ENCODE results near the gene GPX4.

The GPX4 gene

DNA sequence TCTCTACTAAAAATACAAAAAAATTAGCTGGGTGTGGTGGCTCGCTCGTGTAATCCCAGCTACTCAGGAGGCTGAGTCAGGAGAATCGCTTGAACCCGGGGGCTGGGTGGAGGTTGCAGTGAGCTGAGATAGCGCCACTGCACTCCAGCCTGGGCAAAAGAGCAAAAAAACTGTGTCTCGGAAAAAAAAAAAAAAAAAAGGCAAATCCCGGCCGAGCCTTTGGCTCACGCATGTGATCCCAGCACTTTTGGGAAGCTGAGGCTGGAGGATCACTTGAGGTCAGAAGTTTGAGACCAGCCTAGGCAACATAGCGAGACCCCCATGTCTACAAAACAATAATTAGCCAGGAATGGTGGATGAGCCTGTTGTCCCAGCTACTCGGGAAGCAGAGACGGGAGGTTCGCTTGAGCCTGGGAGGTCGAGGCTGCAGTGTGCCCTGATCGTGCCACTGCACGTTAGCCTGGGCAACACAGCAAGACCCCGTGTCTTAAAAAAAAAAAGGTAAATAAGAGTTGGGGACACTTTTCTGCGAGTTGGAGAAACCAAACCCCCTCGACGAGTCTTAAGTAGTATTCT, 574 bp upstream of the GPX4 start:
- Mint-ChIP-seq H3K4me3 (peak overlapping the region; percentile 70), H3K27ac (peak overlapping the region; percentile 85), H3K27me3 (no peaks in the 10 kb centered on the region), H3K9me3 (no peaks in the 10 kb centered on the region), H3K36me3 (no peaks in the 10 kb centered on the region), H3K4me1 (peaks cover 40% of the 10 kb centered on the region)

DNA sequence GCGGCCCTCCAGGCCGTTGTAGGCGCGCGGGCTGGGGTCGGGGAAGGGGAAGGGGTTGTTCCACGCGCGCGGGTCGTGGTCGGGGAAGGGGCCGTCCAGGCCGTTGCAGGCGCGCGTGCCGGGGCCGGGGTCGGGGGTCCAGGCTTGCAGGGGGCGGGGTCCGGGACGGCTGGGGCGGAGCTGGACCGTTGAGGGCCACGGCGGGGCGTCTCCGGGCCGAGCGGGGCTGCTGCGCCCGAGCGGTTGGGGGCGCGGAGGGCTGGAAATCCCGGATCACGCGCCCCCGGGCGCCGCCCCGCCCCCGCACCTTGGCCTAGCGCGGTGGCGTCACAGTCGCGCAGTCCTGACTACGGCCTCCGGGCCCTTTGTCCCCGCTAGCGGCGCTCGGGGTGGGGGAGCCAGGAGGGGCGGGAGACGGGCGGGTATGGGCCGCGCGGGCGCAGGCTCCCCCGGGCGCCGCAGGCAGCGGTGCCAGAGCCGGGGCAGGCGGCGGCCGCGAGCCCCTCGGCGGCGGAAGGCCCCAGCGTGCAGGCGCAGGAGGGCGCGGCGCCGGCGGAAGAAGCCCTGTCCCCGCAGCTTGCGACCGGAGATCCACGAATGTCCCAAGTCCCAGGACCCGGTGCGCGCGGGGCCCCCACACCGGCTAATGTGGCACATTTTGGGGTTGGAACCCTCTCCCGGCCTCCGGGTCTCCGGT, 665 bp downstream of the GPX4 start:
- Mint-ChIP-seq H3K9me3 (no peaks in the 10 kb centered on the region), H3K36me3 (no peaks in the 10 kb centered on the region), H3K27me3 (no peaks in the 10 kb centered on the region), H3K4me3 (peak overlapping the region; percentile 79), H3K27ac (no peak overlapping the region), H3K4me1 (peaks cover 28% of the 10 kb centered on the region)

DNA sequence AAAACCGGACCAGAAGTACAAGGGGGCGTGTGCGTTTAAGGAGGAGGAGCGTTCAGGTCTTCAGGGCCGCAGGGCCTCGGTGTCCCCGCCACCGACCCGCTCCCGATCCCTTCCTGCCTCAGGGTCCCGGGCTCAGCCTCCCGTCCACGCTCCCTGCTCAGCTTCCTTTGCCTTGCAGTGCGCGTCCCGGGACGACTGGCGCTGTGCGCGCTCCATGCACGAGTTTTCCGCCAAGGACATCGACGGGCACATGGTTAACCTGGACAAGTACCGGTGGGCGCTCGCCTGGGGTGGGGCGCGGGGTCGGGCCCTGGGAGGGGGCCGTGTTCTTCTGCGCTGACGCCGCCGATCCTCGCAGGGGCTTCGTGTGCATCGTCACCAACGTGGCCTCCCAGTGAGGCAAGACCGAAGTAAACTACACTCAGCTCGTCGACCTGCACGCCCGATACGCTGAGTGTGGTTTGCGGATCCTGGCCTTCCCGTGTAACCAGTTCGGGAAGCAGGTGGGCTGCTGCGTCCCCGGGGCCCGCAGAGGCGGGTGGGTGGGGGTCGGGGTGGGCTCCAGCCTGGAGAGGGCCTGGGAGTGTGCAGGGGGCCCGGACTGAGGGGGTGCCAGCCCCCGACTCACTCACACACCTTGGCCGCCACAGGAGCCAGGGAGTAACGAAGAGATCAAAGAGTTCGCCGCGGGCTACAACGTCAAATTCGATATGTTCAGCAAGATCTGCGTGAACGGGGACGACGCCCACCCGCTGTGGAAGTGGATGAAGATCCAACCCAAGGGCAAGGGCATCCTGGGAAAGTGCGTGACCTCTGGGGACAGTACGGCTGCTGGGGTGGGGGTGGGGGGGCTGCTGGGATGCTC, 1.4 kb downstream of the GPX4 start:
- Mint-ChIP-seq H3K9me3 (no peaks in the 10 kb centered on the region), H3K36me3 (no peaks in the 10 kb centered on the region), H3K27ac (no peak overlapping the region), H3K4me3 (peak overlapping the region; percentile 79), H3K27me3 (no peaks in the 10 kb centered on the region), H3K4me1 (peaks cover 22% of the 10 kb centered on the region)

DNA sequence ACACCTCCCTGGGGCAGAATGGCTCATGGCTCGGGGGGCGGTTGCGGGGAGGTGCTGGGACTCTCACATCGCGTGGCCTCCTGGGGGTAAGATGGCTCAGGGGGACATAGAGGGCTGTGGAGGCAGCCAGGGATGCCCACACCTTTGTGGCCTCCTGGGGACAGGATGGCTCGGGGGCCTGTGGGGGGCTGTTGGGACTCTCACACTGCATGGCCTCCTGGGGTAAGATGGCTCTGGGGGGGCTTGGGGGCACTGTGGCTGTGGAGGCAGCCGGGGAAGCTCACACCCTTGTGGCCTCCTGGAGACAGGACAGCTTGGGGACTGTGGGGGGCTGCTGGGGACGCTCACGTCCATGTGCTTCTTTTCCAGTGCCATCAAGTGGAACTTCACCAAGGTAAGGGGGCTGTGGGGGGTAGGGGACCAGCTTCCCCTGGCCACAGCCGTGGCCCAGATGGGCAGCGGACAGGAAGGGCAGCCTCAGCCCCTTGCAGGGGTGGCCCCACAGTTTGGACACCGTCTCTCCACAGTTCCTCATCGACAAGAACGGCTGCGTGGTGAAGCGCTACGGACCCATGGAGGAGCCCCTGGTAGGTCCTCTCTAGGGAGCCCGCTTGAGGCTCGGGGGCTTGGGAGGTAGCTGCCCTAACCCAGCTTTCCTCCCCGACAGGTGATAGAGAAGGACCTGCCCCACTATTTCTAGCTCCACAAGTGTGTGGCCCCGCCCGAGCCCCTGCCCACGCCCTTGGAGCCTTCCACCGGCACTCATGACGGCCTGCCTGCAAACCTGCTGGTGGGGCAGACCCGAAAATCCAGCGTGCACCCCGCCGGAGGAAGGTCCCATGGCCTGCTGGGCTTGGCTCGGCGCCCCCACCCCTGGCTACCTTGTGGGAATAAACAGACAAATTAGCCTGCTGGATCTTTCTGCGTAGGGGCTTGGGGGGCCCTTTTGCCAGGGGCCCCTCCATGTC, 2.4 kb downstream of the GPX4 start:
- Mint-ChIP-seq H3K4me3 (peak overlapping the region; percentile 42), H3K27me3 (no peaks in the 10 kb centered on the region), H3K36me3 (no peaks in the 10 kb centered on the region), H3K4me1 (peaks cover 20% of the 10 kb centered on the region), H3K27ac (no peak overlapping the region), H3K9me3 (no peaks in the 10 kb centered on the region)

DNA sequence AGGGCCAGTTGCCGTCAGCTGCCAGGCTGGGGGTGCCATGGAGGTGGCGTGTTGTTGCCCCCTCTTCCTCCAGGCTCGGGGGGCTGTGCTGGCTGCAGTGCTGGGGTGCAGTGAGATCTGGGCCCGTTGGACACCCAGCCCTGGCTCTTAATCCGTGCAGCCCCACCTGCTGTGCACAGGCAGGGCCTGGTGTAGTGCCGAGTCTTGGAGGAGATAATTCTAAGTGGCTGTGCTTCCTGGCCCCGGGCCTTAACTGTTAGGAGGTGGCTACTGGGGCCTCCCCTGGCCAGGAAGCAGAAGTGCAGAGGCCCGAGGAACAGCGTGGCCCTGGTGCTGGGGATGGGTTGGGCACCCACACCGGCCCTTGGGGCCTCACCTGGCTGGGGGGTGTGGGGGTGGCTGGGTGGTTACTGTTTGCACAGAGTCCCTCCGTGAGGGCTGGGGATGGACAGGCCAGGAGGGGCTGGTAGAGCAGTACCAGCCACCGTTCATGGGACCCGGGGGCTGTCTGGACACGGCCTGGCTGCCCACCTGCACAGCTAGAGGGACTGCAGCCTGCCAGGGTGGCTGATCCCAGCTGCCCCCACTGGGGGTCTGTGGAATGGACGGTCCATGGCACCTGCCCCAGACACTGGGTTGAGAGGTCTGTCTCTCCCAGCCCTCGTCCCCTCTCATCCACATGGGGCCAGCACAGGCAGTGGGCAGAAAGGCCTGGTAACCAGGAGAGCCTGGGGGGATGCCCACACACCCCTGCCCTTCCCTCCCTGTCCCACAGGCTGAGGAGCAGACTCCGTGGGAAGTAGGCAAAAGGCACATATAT, 3.3 kb downstream of the GPX4 start:
- Mint-ChIP-seq H3K36me3 (no peaks in the 10 kb centered on the region), H3K27ac (no peak overlapping the region), H3K27me3 (no peaks in the 10 kb centered on the region), H3K4me1 (peaks cover 11% of the 10 kb centered on the region), H3K4me3 (no peak overlapping the region), H3K9me3 (no peaks in the 10 kb centered on the region)

GRCh38 chr19:1107661-1108261, 4.0 kb downstream of the GPX4 start:
- Mint-ChIP-seq H3K27me3 (no peaks in the 10 kb centered on the region), H3K4me1 (peaks cover 7% of the 10 kb centered on the region), H3K27ac (no peak overlapping the region), H3K9me3 (no peaks in the 10 kb centered on the region), H3K36me3 (no peaks in the 10 kb centered on the region), H3K4me3 (no peak overlapping the region)

GRCh38 chr19:1108291-1109031, 4.7 kb downstream of the GPX4 start:
- no peaks in the 10 kb centered on the region for H3K27me3 Mint-ChIP-seq
- no peak overlapping the region for H3K27ac Mint-ChIP-seq
- peaks cover 4% of the 10 kb centered on the region for H3K4me1 Mint-ChIP-seq
- H3K36me3 Mint-ChIP-seq, result no peaks in the 10 kb centered on the region
- no peaks in the 10 kb centered on the region for H3K9me3 Mint-ChIP-seq
- H3K4me3 Mint-ChIP-seq, result no peak overlapping the region

GRCh38 chr19:1109032-1109551, 5.3 kb downstream of the GPX4 start:
- Mint-ChIP-seq H3K4me3 (no peak overlapping the region), H3K4me1 (peaks cover 4% of the 10 kb centered on the region), H3K27ac (no peak overlapping the region), H3K27me3 (no peaks in the 10 kb centered on the region), H3K36me3 (no peaks in the 10 kb centered on the region), H3K9me3 (no peaks in the 10 kb centered on the region)

DNA sequence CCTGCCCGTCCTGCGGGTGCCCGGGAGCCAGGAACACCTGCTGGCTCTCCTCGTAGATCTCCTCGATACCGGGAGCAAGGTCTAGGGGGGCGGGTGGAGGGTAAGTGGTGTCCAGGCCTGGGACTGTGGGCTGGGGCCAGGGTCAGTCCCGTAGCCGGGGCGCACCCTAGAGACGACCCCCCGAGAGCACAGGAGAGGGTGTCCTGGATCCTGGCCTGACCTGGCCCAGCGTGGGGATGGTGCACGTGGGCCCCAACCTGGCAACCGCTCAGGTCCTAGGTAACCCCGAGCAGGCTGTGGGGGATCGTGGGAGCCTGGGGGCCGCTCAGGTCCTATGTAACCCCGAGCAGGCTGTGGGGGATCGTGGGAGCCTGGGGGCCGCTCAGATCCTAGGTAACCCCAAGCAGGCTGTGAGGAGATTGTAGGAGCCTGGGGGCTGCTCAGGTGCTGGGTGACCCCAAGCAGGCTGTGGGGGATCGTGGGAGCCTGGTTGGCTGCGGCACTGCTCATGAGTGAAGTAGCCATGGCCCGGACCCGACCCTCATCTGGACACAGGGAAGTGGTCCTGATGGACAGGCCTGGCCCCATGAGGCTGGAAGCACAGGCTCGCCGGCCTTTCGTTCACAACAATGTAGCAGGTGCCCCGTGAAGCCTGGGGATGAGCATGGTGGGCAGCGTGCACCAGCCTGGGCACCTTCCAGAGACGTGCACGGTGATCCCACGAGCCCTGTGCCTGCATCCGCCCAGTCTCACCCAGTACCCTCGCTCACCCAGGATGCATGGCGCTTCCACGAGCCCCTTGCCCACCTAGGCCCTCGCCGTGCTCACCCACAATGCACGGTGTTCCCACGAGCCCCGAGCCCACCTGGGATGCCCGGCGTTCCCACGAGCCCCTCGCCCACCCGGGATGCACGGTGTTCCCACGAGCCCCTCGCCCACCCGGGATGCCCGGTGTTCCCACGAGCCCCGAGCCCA, 6.2 kb downstream of the GPX4 start:
- H3K4me3 Mint-ChIP-seq, result no peak overlapping the region
- H3K27me3 Mint-ChIP-seq, result no peaks in the 10 kb centered on the region
- no peak overlapping the region for H3K27ac Mint-ChIP-seq
- no peaks in the 10 kb centered on the region for H3K36me3 Mint-ChIP-seq
- no peaks in the 10 kb centered on the region for H3K9me3 Mint-ChIP-seq
- peaks cover 4% of the 10 kb centered on the region for H3K4me1 Mint-ChIP-seq

- H3K27ac Mint-ChIP-seq, result no peak overlapping the region
- H3K27me3 Mint-ChIP-seq, result no peaks in the 10 kb centered on the region
- H3K9me3 Mint-ChIP-seq, result no peaks in the 10 kb centered on the region
- H3K4me3 Mint-ChIP-seq, result no peak overlapping the region
- no peaks in the 10 kb centered on the region for H3K4me1 Mint-ChIP-seq
- H3K36me3 Mint-ChIP-seq, result no peaks in the 10 kb centered on the region
Measured at GRCh38 chr19:1110809-1111640, 7.2 kb downstream of the GPX4 start.

DNA sequence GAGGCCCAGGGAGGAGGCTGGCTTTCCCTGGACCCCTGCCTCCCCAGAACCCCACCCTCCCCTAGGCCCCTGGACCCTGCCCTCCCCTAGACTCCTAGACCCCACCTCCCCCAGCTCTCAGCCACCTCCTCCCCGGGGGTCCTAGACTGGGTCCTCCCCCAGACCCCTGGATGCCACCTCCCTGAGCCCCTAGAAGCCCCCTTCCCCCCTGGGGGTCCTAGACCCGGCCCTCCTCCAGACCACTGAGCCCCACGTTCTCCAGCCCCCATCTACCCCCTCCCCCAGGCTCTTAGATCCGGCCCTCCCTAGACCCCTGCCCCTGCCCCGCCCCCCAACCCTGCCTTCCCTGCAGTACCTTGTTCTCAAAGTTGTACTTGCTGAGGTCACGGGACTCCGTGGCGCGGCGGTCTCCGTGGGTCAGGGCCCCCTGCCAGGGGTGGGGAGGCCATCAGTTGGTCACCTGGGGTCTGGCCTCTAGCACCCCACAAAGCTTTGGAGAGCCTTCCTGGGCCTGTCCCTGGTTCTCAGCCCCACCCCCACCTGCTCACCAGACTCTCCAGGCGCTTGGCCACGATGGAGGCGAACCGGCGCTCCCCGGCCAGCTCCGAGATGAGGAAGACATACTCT, 8.0 kb downstream of the GPX4 start:
- Mint-ChIP-seq H3K9me3 (no peaks in the 10 kb centered on the region), H3K27me3 (no peaks in the 10 kb centered on the region), H3K4me3 (no peak overlapping the region), H3K27ac (no peak overlapping the region), H3K36me3 (no peaks in the 10 kb centered on the region), H3K4me1 (no peaks in the 10 kb centered on the region)

Data from activated naive CD4-positive, alpha-beta T cell treated with anti-CD3 and anti-CD28 coated beads, Interleukin-2, amount 50 U/mL, for 24 hours (primary cell).